ENCODE measurements around the gene HLA-DOA. TPM values are rescaled to one million over a fixed set of nuclear protein-coding genes. Genes with fewer than 3 reads are reported as not detected.

Gene HLA-DOA
- total RNA-seq, 4 donors from 2014 or later, result 2.1 to 10.9 (median 6.1) TPM

DNA sequence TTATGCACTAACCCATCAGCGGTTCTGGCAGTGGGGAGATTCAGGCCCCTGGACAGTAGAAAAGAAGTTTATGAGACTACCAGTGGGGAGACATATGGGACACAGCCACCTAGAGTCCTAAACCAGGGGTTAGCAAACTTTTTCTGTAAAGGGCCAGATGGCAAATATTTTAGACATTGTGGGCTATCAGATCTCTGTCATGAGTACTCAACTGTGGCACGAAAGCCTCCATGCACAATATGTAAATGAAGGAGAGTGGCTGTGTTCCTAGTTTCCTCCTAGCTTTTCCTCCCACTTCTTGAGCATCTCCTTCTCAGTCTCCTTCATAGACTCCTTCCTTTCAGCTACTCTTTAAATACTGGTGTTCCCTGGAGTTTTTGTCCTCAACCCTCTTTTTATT is 53.2 kb downstream of the HLA-DOA start:
- TF ChIP-seq, protein P1, sequence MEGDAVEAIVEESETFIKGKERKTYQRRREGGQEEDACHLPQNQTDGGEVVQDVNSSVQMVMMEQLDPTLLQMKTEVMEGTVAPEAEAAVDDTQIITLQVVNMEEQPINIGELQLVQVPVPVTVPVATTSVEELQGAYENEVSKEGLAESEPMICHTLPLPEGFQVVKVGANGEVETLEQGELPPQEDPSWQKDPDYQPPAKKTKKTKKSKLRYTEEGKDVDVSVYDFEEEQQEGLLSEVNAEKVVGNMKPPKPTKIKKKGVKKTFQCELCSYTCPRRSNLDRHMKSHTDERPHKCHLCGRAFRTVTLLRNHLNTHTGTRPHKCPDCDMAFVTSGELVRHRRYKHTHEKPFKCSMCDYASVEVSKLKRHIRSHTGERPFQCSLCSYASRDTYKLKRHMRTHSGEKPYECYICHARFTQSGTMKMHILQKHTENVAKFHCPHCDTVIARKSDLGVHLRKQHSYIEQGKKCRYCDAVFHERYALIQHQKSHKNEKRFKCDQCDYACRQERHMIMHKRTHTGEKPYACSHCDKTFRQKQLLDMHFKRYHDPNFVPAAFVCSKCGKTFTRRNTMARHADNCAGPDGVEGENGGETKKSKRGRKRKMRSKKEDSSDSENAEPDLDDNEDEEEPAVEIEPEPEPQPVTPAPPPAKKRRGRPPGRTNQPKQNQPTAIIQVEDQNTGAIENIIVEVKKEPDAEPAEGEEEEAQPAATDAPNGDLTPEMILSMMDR (IDR thresholded peaks at IDR 0.05; ENCODE audit: low read depth), result no peak

DNA sequence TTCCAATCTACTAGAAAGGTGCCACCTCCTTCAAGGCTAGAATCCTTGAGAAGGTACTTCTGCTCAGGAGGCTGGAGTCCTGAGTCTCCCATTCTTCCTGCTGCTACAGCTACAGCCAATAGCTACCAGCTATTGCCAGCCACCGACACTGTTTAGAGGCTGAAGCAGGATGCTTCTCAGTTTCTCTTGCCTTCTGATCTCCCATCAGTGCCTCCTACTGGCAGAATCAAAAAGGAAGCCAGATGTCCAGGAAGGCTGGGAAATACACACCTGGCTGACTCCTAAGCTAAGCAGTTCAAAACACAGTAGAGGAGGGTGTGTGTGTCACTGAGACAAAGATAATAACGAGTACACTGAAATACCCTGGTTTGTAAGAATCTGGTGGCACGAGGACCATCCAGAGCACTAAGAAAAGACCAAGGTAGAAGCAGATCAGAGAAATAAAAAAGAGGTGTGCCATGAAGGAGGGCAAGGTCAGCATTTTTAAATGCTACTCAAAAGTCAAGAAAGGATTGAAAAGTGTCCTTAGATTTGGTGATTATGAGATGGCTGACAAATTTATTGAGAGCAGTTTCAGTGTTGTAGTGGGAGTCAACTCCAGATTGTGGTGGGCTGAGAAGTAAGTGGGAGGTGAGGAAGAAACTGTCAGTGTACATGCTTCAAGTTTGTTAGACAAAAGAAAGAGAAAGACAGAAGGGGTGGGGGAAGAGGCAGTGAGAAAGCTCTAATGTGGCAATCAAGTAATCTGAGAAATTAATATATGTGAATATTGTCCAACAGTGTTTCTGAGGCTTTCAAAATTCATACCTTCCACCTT is 54.2 kb downstream of the HLA-DOA start:
- TF ChIP-seq, protein P1 (IDR thresholded peaks at IDR 0.05; ENCODE audit: low read depth), result no peak

DNA sequence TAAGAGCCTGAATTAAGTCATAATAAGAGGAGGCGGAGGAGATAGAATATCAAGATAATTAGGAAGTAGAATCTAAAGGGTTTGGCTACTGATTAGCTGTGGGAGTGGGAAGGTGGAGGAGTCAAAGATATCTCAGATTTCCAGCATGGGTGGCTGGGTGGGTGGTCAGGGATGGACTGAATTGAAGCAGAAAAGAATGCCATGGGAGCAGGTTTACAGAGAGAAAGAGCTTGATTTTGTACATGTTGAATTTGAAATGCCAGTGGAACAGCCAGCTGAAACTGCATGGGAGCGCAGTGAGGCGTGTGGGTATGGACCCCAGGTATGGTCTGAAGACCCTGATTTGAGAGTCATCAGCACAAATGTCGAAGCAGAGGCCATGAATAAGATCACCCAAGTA is 55.1 kb downstream of the HLA-DOA start:
- TF ChIP-seq, protein P1 (IDR thresholded peaks at IDR 0.05; ENCODE audit: low read depth), result no peak

Other genes starting within 250 kb of the HLA-DOA start
- gene HLA-DQB2, start 246.1 kb downstream of the HLA-DOA start, total RNA-seq, result 1 to 10 TPM in 3 of 4 donors, not detected in 1; 1.1 to 4.3 (median 3.4) TPM
- under 1 TPM in 1 of 4 donors, not detected in 3; 0.34 TPM for gene HLA-DOB, start 192.6 kb downstream of the HLA-DOA start, total RNA-seq
- 10 to 100 TPM in 1 of 4 donors, 1 to 10 TPM in 3; 8.4 to 35.8 (median 9.6) TPM for gene TAP2, start 170.9 kb downstream of the HLA-DOA start, total RNA-seq
- gene PSMB8, start 165.5 kb downstream of the HLA-DOA start, total RNA-seq, result 10 to 100 TPM; 20.5 to 61.4 (median 49.0) TPM
- gene TAP1, start 155.9 kb downstream of the HLA-DOA start, total RNA-seq, result 10 to 100 TPM; 18.3 to 76.9 (median 32.4) TPM
- 10 to 100 TPM; 21.6 to 49.9 (median 30.7) TPM for gene PSMB9, start 155.4 kb downstream of the HLA-DOA start, total RNA-seq
- gene HLA-DMB, start 68.6 kb downstream of the HLA-DOA start, total RNA-seq, result 100 to 1,000 TPM in 1 of 4 donors, 10 to 100 TPM in 3; 27.7 to 199 (median 36.4) TPM
- gene HLA-DMA, start 56.5 kb downstream of the HLA-DOA start, total RNA-seq, result 100 to 1,000 TPM in 1 of 4 donors, 10 to 100 TPM in 3; 44.7 to 124 (median 69.7) TPM
- 100 to 1,000 TPM in 2 of 4 donors, 10 to 100 TPM in 2; 83.0 to 154 (median 96.1) TPM for gene BRD2, start 41.0 kb downstream of the HLA-DOA start, total RNA-seq
- 100 to 1,000 TPM in 3 of 4 donors, 10 to 100 TPM in 1; 38.2 to 354 (median 131) TPM for gene HLA-DPA1, start 64.1 kb upstream of the HLA-DOA start, total RNA-seq
- gene HLA-DPB1, start 66.4 kb upstream of the HLA-DOA start, total RNA-seq, result 100 to 1,000 TPM in 1 of 4 donors, 10 to 100 TPM in 3; 43.9 to 256 (median 83.0) TPM
- gene COL11A2, start 182.9 kb upstream of the HLA-DOA start, total RNA-seq, result under 1 TPM in 3 of 4 donors, not detected in 1; 0.17 to 0.75 (median 0.66) TPM
- 10 to 100 TPM; 17.3 to 27.7 (median 24.8) TPM for gene RXRB, start 191.1 kb upstream of the HLA-DOA start, total RNA-seq
- 10 to 100 TPM; 49.0 to 54.9 (median 52.5) TPM for gene SLC39A7, start 191.3 kb upstream of the HLA-DOA start, total RNA-seq
- gene HSD17B8, start 195.1 kb upstream of the HLA-DOA start, total RNA-seq, result 10 to 100 TPM in 3 of 4 donors, 1 to 10 TPM in 1; 5.1 to 22.0 (median 16.2) TPM
- gene RING1, start 198.9 kb upstream of the HLA-DOA start, total RNA-seq, result 10 to 100 TPM in 2 of 4 donors, 1 to 10 TPM in 2; 7.3 to 19.0 (median 10.5) TPM

Data from subcutaneous adipose tissue (tissue), 4 donors.